NCI-H2107 treated with DMSO at 0.1 percent for 48 hours (cell line): ENCODE data around the gene IGFBP2.

ENCODE experiments used
- DNase-seq: peaks from one replicate; lab custom pipeline; 2025; ENCODE audit not compliant: unreplicated experiment; lab: John Stamatoyannopoulos, UW

IGFBP2 gene

GRCh38 chr2:216661639-216662375 lies 28.6 kb downstream of the IGFBP2 start:
- DNase-seq, result no peak

- DNase-seq, result no peak
Measured at GRCh38 chr2:216663106-216663505, 29.9 kb downstream of the IGFBP2 start.

GRCh38 chr2:216663846-216664245 lies 30.6 kb downstream of the IGFBP2 start:
- no peak for DNase-seq

GRCh38 chr2:216664593-216665034 lies 31.4 kb downstream of the IGFBP2 start:
- DNase-seq, result no peak

- DNase-seq, result peak; percentile 84
Measured at GRCh38 chr2:216665242-216665641, 32.0 kb downstream of the IGFBP2 start.

- DNase-seq, result peak; percentile 84
Measured at GRCh38 chr2:216665717-216666116, 32.5 kb downstream of the IGFBP2 start.

- DNase-seq, result peak; percentile 64
Measured at GRCh38 chr2:216666461-216667233, 33.4 kb downstream of the IGFBP2 start.

GRCh38 chr2:216670266-216671080 lies 37.3 kb downstream of the IGFBP2 start:
- no peak for DNase-seq

GRCh38 chr2:216671081-216671411 lies 37.8 kb downstream of the IGFBP2 start:
- DNase-seq, result no peak

GRCh38 chr2:216671791-216672343 lies 38.6 kb downstream of the IGFBP2 start:
- DNase-seq, result no peak

- no peak for DNase-seq
Measured at GRCh38 chr2:216672466-216672865, 39.2 kb downstream of the IGFBP2 start.

GRCh38 chr2:216673021-216673420 lies 39.8 kb downstream of the IGFBP2 start:
- no peak for DNase-seq

GRCh38 chr2:216673609-216674008 lies 40.4 kb downstream of the IGFBP2 start:
- DNase-seq, result no peak

GRCh38 chr2:216674376-216674775 lies 41.2 kb downstream of the IGFBP2 start:
- no peak for DNase-seq

- no peak for DNase-seq
Measured at GRCh38 chr2:216676630-216677029, 43.4 kb downstream of the IGFBP2 start.

GRCh38 chr2:216677439-216678097 lies 44.3 kb downstream of the IGFBP2 start:
- DNase-seq, result no peak

- no peak for DNase-seq
Measured at GRCh38 chr2:216678098-216678465, 44.9 kb downstream of the IGFBP2 start.

- DNase-seq, result no peak
Measured at GRCh38 chr2:216678813-216679657, 45.8 kb downstream of the IGFBP2 start.

- DNase-seq, result no peak
Measured at GRCh38 chr2:216679658-216680024, 46.4 kb downstream of the IGFBP2 start.
